PC-3 (cell line): ENCODE results near the gene SRP14. TPM values are rescaled to one million over a fixed set of nuclear protein-coding genes. Genes with fewer than 3 reads are reported as not detected.
"Not testable (repeated sequence)": the region's sequence is repeated elsewhere in the genome, so short reads cannot be mapped to it uniquely, and the experiment has no call there.

Experiments
- ATAC-seq: fragments of 200-7000 bp; cut with Tn5 transposase; 2 replicates; pipeline ENCODE4 v1.9.1; 2020; ENCODE audit warnings: mild to moderate bottlenecking, moderate library complexity
- BruUV-seq: library from RNA; stranded (reverse); fragments of 400-500 nt; replicated peaks from 2 replicates; lab custom pipeline; 2021; lab: Mats Ljungman, UMichigan
- CTCF ChIA-PET: fragments of 300-600 bp; sonication (Branson Sonifier 250); formaldehyde crosslinking; loops from one replicate; lab custom pipeline; 2022; ENCODE audit warnings: antibody characterized with exemption; lab: Charles Lee
- POLR2A ChIA-PET: fragments of 300-600 bp; sonication (Branson Sonifier 250); formaldehyde crosslinking; loops from one replicate; lab custom pipeline; 2022; ENCODE audit warnings: antibody characterized with exemption; ENCODE audit not compliant: unreplicated experiment; lab: Charles Lee
- DNase-seq: peaks from one replicate; pipeline ENCODE4 v3.0.0-alpha.2; 2015
- H2AFZ ChIP-seq: fragments of 300-600 bp; sonication (generic); 2 replicates; pipeline ENCODE4 v1.6.0; 2016; ENCODE audit warnings: antibody characterized with exemption, low read length
- H3F3A ChIP-seq: fragments of 300-600 bp; sonication (generic); one replicate; pipeline ENCODE4 v1.6.0; 2017; ENCODE audit warnings: antibody characterized with exemption, low read length, control low read depth, mild to moderate bottlenecking; ENCODE audit not compliant: unreplicated experiment
- H3K27ac ChIP-seq: fragments of 300-600 bp; sonication (generic); 2 replicates; pipeline ENCODE4 v1.5.1; 2016; ENCODE audit warnings: mild to moderate bottlenecking, low read length
- H3K27me3 ChIP-seq: fragments of 300-600 bp; sonication (generic); 2 replicates; pipeline ENCODE4 v1.6.1; 2016; ENCODE audit warnings: low read length, mixed read lengths
- H3K36me3 ChIP-seq: fragments of 300-600 bp; sonication (generic); 2 replicates; pipeline ENCODE4 v1.6.1; 2016; ENCODE audit warnings: low read depth, mixed run types, low read length, mixed read lengths
- H3K4me1 ChIP-seq: fragments of 300-600 bp; sonication (generic); 2 replicates; pipeline ENCODE4 v1.5.1; 2016; ENCODE audit warnings: low read length; ENCODE audit not compliant: insufficient read depth
- H3K4me2 ChIP-seq: fragments of 300-600 bp; sonication (generic); 2 replicates; pipeline ENCODE4 v1.6.0; 2016; ENCODE audit warnings: low read length
- H3K4me3 ChIP-seq: fragments of 300-600 bp; sonication (generic); 2 replicates; pipeline ENCODE4 v1.5.1; 2016; ENCODE audit warnings: mild to moderate bottlenecking, low read length, mixed read lengths
- H3K79me2 ChIP-seq: fragments of 300-600 bp; sonication (generic); 2 replicates; pipeline ENCODE4 v1.6.1; 2017; ENCODE audit warnings: low read length, mixed read lengths
- H3K9ac ChIP-seq: fragments of 300-600 bp; sonication (generic); 2 replicates; pipeline ENCODE4 v1.6.0; 2016; ENCODE audit warnings: mild to moderate bottlenecking, low read length
- H3K9me2 ChIP-seq: fragments of 300-600 bp; sonication (generic); replicated peaks from 2 replicates; pipeline ENCODE4 v1.6.1; 2016; ENCODE audit warnings: mixed run types, low read length, mixed read lengths
- H3K9me3 ChIP-seq: fragments of 300-600 bp; sonication (generic); 2 replicates; pipeline ENCODE4 v1.6.1; 2016; ENCODE audit warnings: low read length, mixed read lengths
- H4K20me1 ChIP-seq: fragments of 300-600 bp; sonication (generic); 2 replicates; pipeline ENCODE4 v1.6.1; 2016; ENCODE audit warnings: low read length, mixed read lengths
- EZH2 ChIP-seq: fragments of 300-600 bp; sonication (generic); IDR thresholded peaks from one replicate; pipeline ENCODE4 v1.6.1; 2017; ENCODE audit warnings: antibody characterized with exemption, mild to moderate bottlenecking, low read length; ENCODE audit not compliant: unreplicated experiment
- EZH2phosphoT487 ChIP-seq: fragments of 300-600 bp; sonication (generic); IDR thresholded peaks from 2 replicates; pipeline ENCODE4 v1.6.1; 2018; ENCODE audit warnings: mild to moderate bottlenecking, antibody characterized with exemption, low read length, borderline replicate concordance
- intact Hi-C: fragments of 100-400 bp; cut with micrococcal nuclease; formaldehyde crosslinking; loops from 2 replicates; pipeline ENCODE4 v1.9.0; 2023
- total RNA-seq: library from RNA; depleted of rRNA; stranded (reverse); fragments of >200 nt; gene quantifications from 2 replicates; pipeline ENCODE4 v1.2.3, GENCODE V29; 2014
- TF ChIP-seq, protein P1 (sequence below): fragments of 300-600 bp; sonication (generic); conservative IDR thresholded peaks from 2 replicates; pipeline ENCODE4 v1.5.1; 2017; ENCODE audit warnings: antibody characterized with exemption, low read depth, mild to moderate bottlenecking, low read length

Gene SRP14
- total RNA-seq, 1 experiment from 2014 or later, result 362 TPM

DNA sequence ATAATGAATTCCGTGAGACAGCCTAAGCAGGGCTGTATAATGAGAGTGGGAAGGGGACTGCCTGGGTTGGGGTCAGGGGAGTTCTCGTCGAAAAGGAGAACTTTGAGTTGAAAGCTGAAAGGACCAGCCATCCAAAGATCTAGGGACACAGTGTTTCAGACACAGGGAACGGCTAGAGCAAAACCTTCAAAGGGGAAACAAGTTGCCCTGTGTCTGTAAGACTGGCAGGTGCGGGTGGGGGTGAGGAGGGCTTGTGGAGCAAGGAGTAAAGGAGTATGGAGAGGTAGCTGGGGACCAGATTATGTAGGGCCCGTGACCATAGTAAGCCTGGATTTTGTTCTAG is 1.3 kb upstream of the SRP14 start:
- POLR2A ChIA-PET, result interaction anchor here (0.7 kb wide), 1 partner anchor 20 kb away, joined by 3 read pairs; no protein-coding TSS in a partner anchor
- BruUV-seq, result no TSS peak
- CTCF ChIA-PET, result no interaction called here
- Histone ChIP-seq H4K20me1 (no peaks in the 10 kb centered on the region), H3K79me2 (peaks cover 34% of the 10 kb centered on the region), H3K4me1 (peaks cover 18% of the 10 kb centered on the region), H3K27ac (no peak overlapping the region), H3K27me3 (no peaks in the 10 kb centered on the region), H3K4me3 (peak overlapping the region; percentile 7; the same call in 1 of the 2 replicates), H3K4me2 (peak overlapping the region; percentile 81; the same call in 1 of the 2 replicates), H3K9ac (no peak overlapping the region), H3K9me3 (no peaks in the 10 kb centered on the region), H3F3A (no peaks in the 10 kb centered on the region), H3K36me3 (peaks cover 18% of the 10 kb centered on the region), H3K9me2 (no peaks in the 10 kb centered on the region), H2AFZ (no peak overlapping the region)
- DNase-seq, result no peak
- intact Hi-C loops, result no loop called here
- no peak for ATAC-seq
- TF ChIP-seq EZH2phosphoT487 (no peak), EZH2 (no peak)
- TF ChIP-seq, protein P1, sequence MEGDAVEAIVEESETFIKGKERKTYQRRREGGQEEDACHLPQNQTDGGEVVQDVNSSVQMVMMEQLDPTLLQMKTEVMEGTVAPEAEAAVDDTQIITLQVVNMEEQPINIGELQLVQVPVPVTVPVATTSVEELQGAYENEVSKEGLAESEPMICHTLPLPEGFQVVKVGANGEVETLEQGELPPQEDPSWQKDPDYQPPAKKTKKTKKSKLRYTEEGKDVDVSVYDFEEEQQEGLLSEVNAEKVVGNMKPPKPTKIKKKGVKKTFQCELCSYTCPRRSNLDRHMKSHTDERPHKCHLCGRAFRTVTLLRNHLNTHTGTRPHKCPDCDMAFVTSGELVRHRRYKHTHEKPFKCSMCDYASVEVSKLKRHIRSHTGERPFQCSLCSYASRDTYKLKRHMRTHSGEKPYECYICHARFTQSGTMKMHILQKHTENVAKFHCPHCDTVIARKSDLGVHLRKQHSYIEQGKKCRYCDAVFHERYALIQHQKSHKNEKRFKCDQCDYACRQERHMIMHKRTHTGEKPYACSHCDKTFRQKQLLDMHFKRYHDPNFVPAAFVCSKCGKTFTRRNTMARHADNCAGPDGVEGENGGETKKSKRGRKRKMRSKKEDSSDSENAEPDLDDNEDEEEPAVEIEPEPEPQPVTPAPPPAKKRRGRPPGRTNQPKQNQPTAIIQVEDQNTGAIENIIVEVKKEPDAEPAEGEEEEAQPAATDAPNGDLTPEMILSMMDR, result no peak

DNA sequence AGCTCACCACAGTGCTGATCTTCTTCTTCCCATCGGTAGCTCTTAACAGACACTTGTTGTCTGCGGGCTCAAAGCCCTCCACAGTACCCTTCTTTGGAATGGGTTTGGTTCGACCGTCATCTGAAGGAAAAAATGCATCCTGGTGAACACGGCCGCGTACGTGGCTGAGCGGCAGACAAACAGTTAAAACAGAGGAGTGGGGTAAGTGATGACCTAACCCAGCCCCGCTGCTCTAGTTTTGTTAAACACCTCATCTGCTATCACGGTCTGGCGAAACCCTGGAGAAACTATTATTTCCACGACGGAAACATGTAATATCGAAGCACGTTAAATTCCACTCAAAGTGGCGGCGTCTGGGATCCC is 725 bp downstream of the SRP14 start:
- peak overlapping the region; percentile 39 for H3K27ac ChIP-seq
- H3K79me2 ChIP-seq, result peaks cover 34% of the 10 kb centered on the region
- no TSS peak for BruUV-seq
- ChIA-PET CTCF (interaction anchor here (0.6 kb wide), 1 partner anchor 234 kb away, joined by 3 read pairs; no protein-coding TSS in a partner anchor), POLR2A (interaction anchor here (0.7 kb wide), 1 partner anchor 165 kb away, joined by 3 read pairs; no protein-coding TSS in a partner anchor)
- no peaks in the 10 kb centered on the region for H3K27me3 ChIP-seq
- peaks cover 8% of the 10 kb centered on the region for H3K4me1 ChIP-seq
- H4K20me1 ChIP-seq, result no peaks in the 10 kb centered on the region
- intact Hi-C loops, result loop anchor here (5.0 to 10.0 kb wide), 2 partner anchors 61 to 253 kb away; partner anchors contain the start of gene FSIP1
- H3F3A ChIP-seq, result no peaks in the 10 kb centered on the region
- peak overlapping the region; percentile 85 for H3K4me3 ChIP-seq
- H3K9me2 ChIP-seq, result no peaks in the 10 kb centered on the region
- TF ChIP-seq EZH2 (no peak), EZH2phosphoT487 (no peak)
- TF ChIP-seq, protein P1, result no peak
- ATAC-seq (peak; percentile 5), DNase-seq (peak; percentile 19)
- H3K36me3 ChIP-seq, result peaks cover 34% of the 10 kb centered on the region
- peak overlapping the region; percentile 92 for H2AFZ ChIP-seq
- peak overlapping the region; percentile 81 for H3K4me2 ChIP-seq
- H3K9me3 ChIP-seq, result no peaks in the 10 kb centered on the region
- peak overlapping the region; percentile 88 for H3K9ac ChIP-seq

DNA sequence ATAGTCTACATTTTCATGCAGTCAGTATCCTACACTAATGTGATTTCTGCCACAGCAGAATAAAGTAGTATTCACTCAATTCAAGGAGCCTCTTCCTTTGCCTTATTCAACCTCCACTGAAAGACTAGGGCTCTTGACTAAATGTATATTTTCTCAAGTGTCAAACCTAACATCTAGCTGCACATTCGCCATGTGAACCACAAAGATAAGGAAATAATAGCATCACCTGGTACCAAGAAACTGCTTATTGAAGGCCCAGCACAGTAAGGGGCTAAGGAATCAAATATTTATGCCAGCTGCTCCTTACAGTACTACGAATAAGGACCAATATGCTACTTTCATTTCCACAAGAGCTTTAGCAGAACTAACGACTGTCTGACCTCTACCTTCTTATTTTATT is 1.3 kb downstream of the SRP14 start:
- ChIA-PET CTCF (no interaction called here), POLR2A (interaction anchor here (0.6 kb wide), 1 partner anchor 99 kb away, joined by 4 read pairs; no protein-coding TSS in a partner anchor)
- no peaks in the 10 kb centered on the region for H3K9me2 ChIP-seq
- no TSS peak for BruUV-seq
- H4K20me1 ChIP-seq, result no peaks in the 10 kb centered on the region
- H3F3A ChIP-seq, result no peaks in the 10 kb centered on the region
- intact Hi-C loops, result loop anchor here (5.0 to 10.0 kb wide), 2 partner anchors 60 to 253 kb away; partner anchors contain the start of gene FSIP1
- peaks cover 8% of the 10 kb centered on the region for H3K4me1 ChIP-seq
- no peak overlapping the region for H3K27ac ChIP-seq
- no peak overlapping the region for H2AFZ ChIP-seq
- TF ChIP-seq, protein P1, result no peak
- TF ChIP-seq EZH2 (no peak), EZH2phosphoT487 (no peak)
- peaks cover 38% of the 10 kb centered on the region for H3K36me3 ChIP-seq
- peak overlapping the region; percentile 81 for H3K4me2 ChIP-seq
- H3K9ac ChIP-seq, result peak overlapping the region; percentile 88
- H3K9me3 ChIP-seq, result no peaks in the 10 kb centered on the region
- ATAC-seq, result no peak
- peak overlapping the region; percentile 85 for H3K4me3 ChIP-seq
- H3K27me3 ChIP-seq, result no peaks in the 10 kb centered on the region
- DNase-seq, result no peak
- H3K79me2 ChIP-seq, result peaks cover 34% of the 10 kb centered on the region

DNA sequence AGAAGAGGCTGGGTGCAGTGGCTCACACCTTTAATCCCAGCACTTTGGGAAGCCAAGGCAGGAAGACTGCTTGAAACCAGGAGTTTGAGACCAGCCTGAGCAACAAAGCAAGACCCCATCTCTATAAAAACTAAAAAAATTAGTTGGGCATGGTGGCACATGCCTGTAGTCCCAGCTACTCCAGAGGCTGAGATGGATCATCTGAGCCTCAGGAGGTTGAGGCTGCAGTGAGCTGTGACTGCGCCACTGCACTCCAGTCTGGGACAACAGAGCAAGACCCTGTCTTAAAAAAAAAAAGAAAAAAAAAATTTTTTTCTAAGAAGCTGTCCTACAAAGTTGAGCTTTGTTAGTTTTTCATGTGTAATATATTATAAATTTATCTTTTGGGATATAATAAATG is 3.8 kb downstream of the SRP14 start:
- BruUV-seq, H3K4me1 ChIP-seq, H3K9me3 ChIP-seq, H3K27ac ChIP-seq, CTCF ChIA-PET, DNase-seq, ATAC-seq, H3K27me3 ChIP-seq, H4K20me1 ChIP-seq, H3K4me3 ChIP-seq, H3F3A ChIP-seq, POLR2A ChIA-PET, H2AFZ ChIP-seq, H3K9me2 ChIP-seq, H3K4me2 ChIP-seq, H3K9ac ChIP-seq: not testable (repeated sequence)
- Histone ChIP-seq H3K79me2 (peaks cover 31% of the 10 kb centered on the region), H3K36me3 (peaks cover 53% of the 10 kb centered on the region)
- intact Hi-C loops, result loop anchor here (5.0 to 10.0 kb wide), 2 partner anchors 58 to 250 kb away; partner anchors contain the start of gene FSIP1
